Mesenchymal stem cell (in vitro differentiated cells and primary cell): ENCODE measurements around the gene MINDY3.
A peak's percentile ranks its signal among the peaks of the same experiment; 100 is the strongest.

Experiments used
- DNase-seq: peaks from one replicate; pipeline ENCODE4 v3.0.0-alpha.2; 2013
- H2AFZ ChIP-seq: one replicate; pipeline ENCODE4 v1.6.1; 2013; ENCODE audit warnings: low read depth, mild to moderate bottlenecking, control low read depth, inconsistent platforms, low read length, moderate library complexity
- H2AK5ac ChIP-seq: 2 replicates; pipeline ENCODE4 v1.6.1; 2013; ENCODE audit warnings: low read length, moderate library complexity, mild to moderate bottlenecking, inconsistent platforms; ENCODE audit not compliant: severe bottlenecking
- H2BK120ac ChIP-seq: one replicate; pipeline ENCODE4 v1.6.1; 2013; ENCODE audit warnings: low read depth, mild to moderate bottlenecking, inconsistent platforms, low read length, moderate library complexity
- H2BK12ac ChIP-seq, 2 experiments: one replicate each; pipeline ENCODE4 v1.6.1; 2013; ENCODE audit warnings: inconsistent platforms in 2 of 2, low read length in 2 of 2, mild to moderate bottlenecking in 2 of 2, moderate library complexity in 2 of 2, control low read depth in 1 of 2
- H2BK15ac ChIP-seq: one replicate; pipeline ENCODE4 v1.6.1; 2013; ENCODE audit warnings: mild to moderate bottlenecking, low read depth, inconsistent platforms; ENCODE audit not compliant: poor library complexity, severe bottlenecking
- H2BK5ac ChIP-seq: 2 replicates; pipeline ENCODE4 v1.6.1; 2013; ENCODE audit warnings: low read depth, mild to moderate bottlenecking, low read length, control low read depth, inconsistent platforms; ENCODE audit not compliant: poor library complexity, severe bottlenecking
- H3K14ac ChIP-seq, 2 experiments: one replicate each; pipeline ENCODE4 v1.6.1; 2013; ENCODE audit warnings: inconsistent platforms in 2 of 2, low read length in 2 of 2, control low read depth in 1 of 2, mild to moderate bottlenecking in 1 of 2, moderate library complexity in 1 of 2
- H3K18ac ChIP-seq, 2 experiments: one replicate each; pipeline ENCODE4 v1.6.1; 2013; ENCODE audit warnings: inconsistent platforms in 2 of 2, low read length in 2 of 2, control low read depth in 1 of 2, low read depth in 1 of 2, mild to moderate bottlenecking in 1 of 2
- H3K23ac ChIP-seq, 2 experiments: one replicate each; pipeline ENCODE4 v1.6.1; 2013; ENCODE audit warnings: inconsistent platforms in 2 of 2, low read length in 2 of 2, mild to moderate bottlenecking in 2 of 2, moderate library complexity in 2 of 2, control low read depth in 1 of 2
- H3K27ac ChIP-seq: 2 replicates; pipeline ENCODE4 v1.5.1; 2013; ENCODE audit warnings: mild to moderate bottlenecking, moderate library complexity, low read length, control low read depth, inconsistent platforms; ENCODE audit not compliant: poor library complexity, severe bottlenecking
- H3K27me3 ChIP-seq, 2 experiments: 2 replicates each; pipeline versions ENCODE4 v1.6.1 to v1.7.0; 2013; ENCODE audit warnings: low read length in 2 of 2, mild to moderate bottlenecking in 2 of 2, moderate library complexity in 2 of 2, control low read depth in 1 of 2, inconsistent platforms in 1 of 2; ENCODE audit not compliant: control insufficient read depth in 1 of 2, insufficient read depth in 1 of 2
- H3K36me3 ChIP-seq, 2 experiments: 2 replicates each; pipeline versions ENCODE4 v1.6.1 to v1.7.0; 2013; ENCODE audit warnings: low read length in 2 of 2, control low read depth in 1 of 2, inconsistent platforms in 1 of 2, low read depth in 1 of 2, mild to moderate bottlenecking in 1 of 2; ENCODE audit not compliant: insufficient read depth in 2 of 2, control insufficient read depth in 1 of 2
- H3K4ac ChIP-seq, 2 experiments: one replicate each; pipeline ENCODE4 v1.6.1; 2013; ENCODE audit warnings: inconsistent platforms in 2 of 2, low read length in 2 of 2, mild to moderate bottlenecking in 2 of 2, moderate library complexity in 2 of 2, control low read depth in 1 of 2, low read depth in 1 of 2
- H3K4me1 ChIP-seq: 2 replicates; pipeline ENCODE4 v1.6.1; 2013; ENCODE audit warnings: low read depth, low read length, control low read depth; ENCODE audit not compliant: control insufficient read depth, insufficient read depth
- H3K4me2 ChIP-seq: 2 replicates; pipeline ENCODE4 v1.6.1; 2013; ENCODE audit warnings: low read length, mild to moderate bottlenecking, inconsistent platforms; ENCODE audit not compliant: poor library complexity, severe bottlenecking
- H3K4me3 ChIP-seq, 2 experiments: 2 replicates each; pipeline versions ENCODE4 v1.5.1 to v1.7.0; 2013; ENCODE audit warnings: low read length in 2 of 2, mild to moderate bottlenecking in 2 of 2, control low read depth in 1 of 2, low read depth in 1 of 2; ENCODE audit not compliant: insufficient read depth in 1 of 2
- H3K79me1 ChIP-seq: replicated peaks from 2 replicates; pipeline ENCODE4 v1.6.1; 2013; ENCODE audit warnings: mild to moderate bottlenecking, control low read depth, low read length, inconsistent platforms; ENCODE audit not compliant: poor library complexity, severe bottlenecking
- H3K9ac ChIP-seq: 2 replicates; pipeline ENCODE4 v1.7.0; 2013; ENCODE audit warnings: mild to moderate bottlenecking, low read length, moderate library complexity
- H3K9me3 ChIP-seq: 2 replicates; pipeline ENCODE4 v1.7.0; 2013; ENCODE audit warnings: mild to moderate bottlenecking, low read length; ENCODE audit not compliant: control insufficient read depth
- H4K8ac ChIP-seq: one replicate; pipeline ENCODE4 v1.6.1; 2013; ENCODE audit warnings: inconsistent platforms, mild to moderate bottlenecking, low read length, moderate library complexity
- H4K91ac ChIP-seq: one replicate; pipeline ENCODE4 v1.6.1; 2013; ENCODE audit warnings: mild to moderate bottlenecking, low read length, inconsistent platforms
- WGBS: methylation state at CpG from one replicate; pipeline ENCODE4 v1.1.7; 2013; ENCODE audit warnings: mixed read lengths; 5-methylcytosine and 5-hydroxymethylcytosine counted together

MINDY3 gene

GRCh38 chr10:15739254-15739970 lies 120.9 kb downstream of the MINDY3 start:
- Histone ChIP-seq H2BK120ac (no peak overlapping the region), H3K79me1 (no peaks in the 10 kb centered on the region), H4K8ac (no peak overlapping the region), H3K4me1 (no peaks in the 10 kb centered on the region), H3K14ac (no peak overlapping the region), H2AFZ (no peak overlapping the region), H2BK15ac (no peak overlapping the region), H3K36me3 (no peaks in the 10 kb centered on the region), H3K18ac (no peak overlapping the region), H3K9me3 (no peaks in the 10 kb centered on the region), H3K9ac (no peak overlapping the region), H3K4ac (no peak overlapping the region), H2AK5ac (no peak overlapping the region), H2BK12ac (no peak overlapping the region), H3K27ac (no peak overlapping the region), H3K23ac (no peak overlapping the region), H4K91ac (no peak overlapping the region), H2BK5ac (no peak overlapping the region), H3K4me2 (no peak overlapping the region), H3K27me3 (peaks cover 4 to 27% of the 10 kb centered on the region in 2 experiments), H3K4me3 (no peak overlapping the region)
- WGBS = 70% methylated on average over 6 of the region's 9 CpGs
- no peak for DNase-seq

GRCh38 chr10:15738270-15738925 lies 121.9 kb downstream of the MINDY3 start:
- no peaks in the 10 kb centered on the region for H3K79me1 ChIP-seq
- H3K4me2 ChIP-seq = no peak overlapping the region
- H2AK5ac ChIP-seq = no peak overlapping the region
- H3K14ac ChIP-seq = no peak overlapping the region
- H3K27ac ChIP-seq = no peak overlapping the region
- no peaks in the 10 kb centered on the region for H3K36me3 ChIP-seq
- peak overlapping the region in 1 of 2 experiments; percentile 44 for H3K4me3 ChIP-seq
- 96% methylated on average over 9 of the region's 10 CpGs for WGBS
- H4K91ac ChIP-seq = no peak overlapping the region
- no peak overlapping the region for H2BK12ac ChIP-seq
- no peak for DNase-seq
- H3K4me1 ChIP-seq = no peaks in the 10 kb centered on the region
- H3K9ac ChIP-seq = peak overlapping the region; percentile 84
- no peak overlapping the region for H3K23ac ChIP-seq
- H2AFZ ChIP-seq = no peak overlapping the region
- H2BK5ac ChIP-seq = no peak overlapping the region
- no peak overlapping the region for H3K4ac ChIP-seq
- H2BK15ac ChIP-seq = no peak overlapping the region
- H2BK120ac ChIP-seq = no peak overlapping the region
- no peak overlapping the region for H3K18ac ChIP-seq
- H3K27me3 ChIP-seq = peaks cover 4 to 25% of the 10 kb centered on the region in 2 experiments
- no peak overlapping the region for H4K8ac ChIP-seq
- no peaks in the 10 kb centered on the region for H3K9me3 ChIP-seq

DNA sequence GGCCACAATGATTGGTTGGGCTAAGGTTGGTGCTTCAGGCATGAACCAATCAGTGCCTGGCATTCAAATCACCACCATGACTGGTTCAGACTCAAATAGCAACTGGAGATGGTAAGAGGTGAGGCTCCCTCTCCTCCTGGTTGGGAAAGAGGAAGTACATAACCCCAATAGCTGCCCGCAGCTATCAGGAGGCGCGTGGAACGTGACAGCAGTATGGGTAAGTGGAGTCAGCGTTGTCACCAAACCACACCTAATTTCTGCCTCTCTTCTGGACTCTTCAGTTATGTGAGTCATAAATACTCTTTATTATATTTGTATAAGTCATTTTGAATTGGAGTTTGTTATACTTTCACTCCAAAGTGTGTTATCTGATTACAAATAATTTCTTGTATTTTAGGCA lies 122.7 kb downstream of the MINDY3 start:
- no peak overlapping the region for H4K91ac ChIP-seq
- no peak overlapping the region for H2BK12ac ChIP-seq
- H3K36me3 ChIP-seq = no peaks in the 10 kb centered on the region
- no peaks in the 10 kb centered on the region for H3K4me1 ChIP-seq
- H3K9me3 ChIP-seq = no peaks in the 10 kb centered on the region
- no CpG with 5 or more reads among the region's 5 CpGs for WGBS
- no peaks in the 10 kb centered on the region for H3K79me1 ChIP-seq
- H3K18ac ChIP-seq = no peak overlapping the region
- H3K4ac ChIP-seq = no peak overlapping the region
- no peak overlapping the region for H2AK5ac ChIP-seq
- H2AFZ ChIP-seq = no peak overlapping the region
- H2BK120ac ChIP-seq = no peak overlapping the region
- no peak overlapping the region for H2BK5ac ChIP-seq
- no peak overlapping the region for H3K4me3 ChIP-seq
- peaks cover 2 to 17% of the 10 kb centered on the region in 2 experiments for H3K27me3 ChIP-seq
- no peak for DNase-seq
- peak overlapping the region in 1 of 2 experiments; percentile 15 for H3K14ac ChIP-seq
- H3K27ac ChIP-seq = no peak overlapping the region
- no peak overlapping the region for H4K8ac ChIP-seq
- H3K4me2 ChIP-seq = no peak overlapping the region
- no peak overlapping the region for H2BK15ac ChIP-seq
- no peak overlapping the region for H3K23ac ChIP-seq
- H3K9ac ChIP-seq = peak overlapping the region; percentile 29

DNA sequence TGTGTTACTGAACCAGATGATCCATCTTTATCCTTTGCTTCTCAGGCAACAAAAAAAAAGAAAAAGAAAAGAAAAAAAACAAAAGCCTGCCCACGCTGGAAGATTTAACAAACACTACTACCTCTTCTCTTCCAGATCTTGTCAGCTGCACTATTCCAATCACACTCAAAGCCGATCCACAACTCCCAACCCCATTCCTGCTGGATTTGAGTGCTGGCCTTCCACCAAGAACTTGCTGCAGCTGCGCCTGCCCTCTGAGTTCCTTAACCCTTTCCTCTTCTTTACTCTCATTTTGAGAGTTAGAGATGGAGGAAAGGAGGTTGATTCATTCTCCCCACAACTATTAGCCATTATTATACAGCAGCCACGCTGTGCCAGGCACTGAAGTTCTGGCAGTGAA lies 124.5 kb downstream of the MINDY3 start:
- WGBS = 65% methylated on average over 4 of the region's 4 CpGs
- no peak overlapping the region for H3K4me2 ChIP-seq

More for the DNA sequence above, 124.5 kb downstream of the MINDY3 start:
- H3K23ac ChIP-seq = no peak overlapping the region
- H3K9ac ChIP-seq = peak overlapping the region; percentile 37
- peaks cover 0 to 5% of the 10 kb centered on the region in 2 experiments for H3K27me3 ChIP-seq
- no peak overlapping the region for H3K14ac ChIP-seq
- no peaks in the 10 kb centered on the region for H3K79me1 ChIP-seq
- no peak overlapping the region for H2BK12ac ChIP-seq
- peak overlapping the region in 1 of 2 experiments; percentile 17 for H3K18ac ChIP-seq
- H2AFZ ChIP-seq = no peak overlapping the region
- no peak overlapping the region for H2BK15ac ChIP-seq
- DNase-seq = no peak
- no peak overlapping the region for H4K8ac ChIP-seq
- H2AK5ac ChIP-seq = no peak overlapping the region
- no peaks in the 10 kb centered on the region for H3K4me1 ChIP-seq
- H3K4ac ChIP-seq = no peak overlapping the region
- no peak overlapping the region for H2BK5ac ChIP-seq
- peak overlapping the region in 1 of 2 experiments; percentile 1 for H3K4me3 ChIP-seq
- H2BK120ac ChIP-seq = no peak overlapping the region
- H4K91ac ChIP-seq = no peak overlapping the region
- H3K9me3 ChIP-seq = no peaks in the 10 kb centered on the region
- no peaks in the 10 kb centered on the region for H3K36me3 ChIP-seq
- H3K27ac ChIP-seq = no peak overlapping the region
